Dendritic cell treated with granulocyte-macrophage colony-stimulating factor and Interleukin-4, amounts not matched to agents 40 ng/mL and 50 ng/mL, for 4 days (primary cell): Measurements from ENCODE around the gene CYP46A1.
"Not testable (repeated sequence)": the region's sequence is repeated elsewhere in the genome, so short reads cannot be mapped to it uniquely, and the experiment has no call there.

ENCODE experiments used
- H3K27ac Mint-ChIP-seq: one replicate; pipeline ENCODE4 v1.8.0; 2022; ENCODE audit warnings: mild to moderate bottlenecking, mixed read lengths
- H3K27me3 Mint-ChIP-seq: one replicate; pipeline ENCODE4 v1.8.0; 2022; ENCODE audit warnings: mild to moderate bottlenecking, mixed read lengths
- H3K36me3 Mint-ChIP-seq: one replicate; pipeline ENCODE4 v1.8.0; 2022; ENCODE audit warnings: low read depth, mixed read lengths
- H3K4me1 Mint-ChIP-seq: one replicate; pipeline ENCODE4 v1.8.0; 2022; ENCODE audit warnings: low read depth, mixed read lengths
- H3K4me3 Mint-ChIP-seq: one replicate; pipeline ENCODE4 v1.8.0; 2022; ENCODE audit warnings: mild to moderate bottlenecking, moderate library complexity, mixed read lengths
- H3K9me3 Mint-ChIP-seq: one replicate; pipeline ENCODE4 v1.8.0; 2022; ENCODE audit warnings: mixed read lengths
- intact Hi-C: fragments of 100-400 bp; cut with micrococcal nuclease; formaldehyde crosslinking; loops from one replicate; pipeline ENCODE4 v1.15.0; 2022

CYP46A1 gene

GRCh38 chr14:99683619-99684409, at the start of gene CYP46A1:
TSS of gene CYP46A1 (plus strand) at chr14:99684298. CDS start at chr14:99684418, 120 bp downstream.
- Mint-ChIP-seq H3K27me3 (peaks cover 63% of the 10 kb centered on the region), H3K4me1 (peaks cover 18% of the 10 kb centered on the region), H3K4me3 (peak within 1 kb of the TSS; percentile 89), H3K36me3 (no peaks in the 10 kb centered on the region), H3K27ac (peak within 1 kb of the TSS; percentile 83), H3K9me3 (peaks cover 7% of the 10 kb centered on the region)
- intact Hi-C loops, result loop anchor here (2.0 kb wide), 1 partner anchor 203 kb away; the partner anchor contains the start of genes CCNK and SETD3

- H3K4me1 Mint-ChIP-seq, result no peaks in the 10 kb centered on the region
- no peak overlapping the region for H3K27ac Mint-ChIP-seq
- H3K36me3 Mint-ChIP-seq, result no peaks in the 10 kb centered on the region
- no peaks in the 10 kb centered on the region for H3K9me3 Mint-ChIP-seq
- H3K27me3 Mint-ChIP-seq, result peaks cover 2% of the 10 kb centered on the region
- intact Hi-C loops, result no loop called here
- no peak overlapping the region for H3K4me3 Mint-ChIP-seq
These were observed 49.7 kb upstream of the CYP46A1 start for GRCh38 chr14:99634443-99634842.

GRCh38 chr14:99635116-99635515, 49.0 kb upstream of the CYP46A1 start:
- H3K9me3 Mint-ChIP-seq, result no peaks in the 10 kb centered on the region
- no peaks in the 10 kb centered on the region for H3K36me3 Mint-ChIP-seq
- no peak overlapping the region for H3K4me3 Mint-ChIP-seq
- peaks cover 2% of the 10 kb centered on the region for H3K27me3 Mint-ChIP-seq
- no peaks in the 10 kb centered on the region for H3K4me1 Mint-ChIP-seq
- no peak overlapping the region for H3K27ac Mint-ChIP-seq
- intact Hi-C loops, result no loop called here

- H3K27ac Mint-ChIP-seq, result no peak overlapping the region
- no peaks in the 10 kb centered on the region for H3K9me3 Mint-ChIP-seq
- no peaks in the 10 kb centered on the region for H3K4me1 Mint-ChIP-seq
These were observed 47.6 kb upstream of the CYP46A1 start for GRCh38 chr14:99636487-99636886.

GRCh38 chr14:99637624-99638023, 46.5 kb upstream of the CYP46A1 start:
- Mint-ChIP-seq H3K4me1 (no peaks in the 10 kb centered on the region), H3K9me3 (no peaks in the 10 kb centered on the region), H3K27ac (no peak overlapping the region), H3K36me3 (no peaks in the 10 kb centered on the region), H3K4me3 (no peak overlapping the region), H3K27me3 (peaks cover 4% of the 10 kb centered on the region)
- intact Hi-C loops, result no loop called here

More at GRCh38 chr14:99636487-99636886, 47.6 kb upstream of the CYP46A1 start:
- intact Hi-C loops, result no loop called here
- no peaks in the 10 kb centered on the region for H3K36me3 Mint-ChIP-seq
- H3K4me3 Mint-ChIP-seq, result no peak overlapping the region
- H3K27me3 Mint-ChIP-seq, result peaks cover 4% of the 10 kb centered on the region

GRCh38 chr14:99642771-99643170, 41.3 kb upstream of the CYP46A1 start:
- H3K27ac Mint-ChIP-seq, result not testable (repeated sequence)

GRCh38 chr14:99643343-99643742, 40.8 kb upstream of the CYP46A1 start:
- Mint-ChIP-seq H3K4me3 (no peak overlapping the region), H3K27me3 (peaks cover 50% of the 10 kb centered on the region), H3K36me3 (no peaks in the 10 kb centered on the region), H3K4me1 (no peaks in the 10 kb centered on the region), H3K27ac (no peak overlapping the region), H3K9me3 (no peaks in the 10 kb centered on the region)
- intact Hi-C loops, result no loop called here

More at GRCh38 chr14:99642771-99643170, 41.3 kb upstream of the CYP46A1 start:
- H3K9me3 Mint-ChIP-seq, H3K36me3 Mint-ChIP-seq, H3K4me3 Mint-ChIP-seq, H3K4me1 Mint-ChIP-seq, intact Hi-C loops: not testable (repeated sequence)
- H3K27me3 Mint-ChIP-seq, result peaks cover 48% of the 10 kb centered on the region

GRCh38 chr14:99644035-99644587, 40.0 kb upstream of the CYP46A1 start:
- Mint-ChIP-seq H3K4me3 (no peak overlapping the region), H3K4me1 (no peaks in the 10 kb centered on the region), H3K36me3 (no peaks in the 10 kb centered on the region), H3K27ac (no peak overlapping the region), H3K9me3 (no peaks in the 10 kb centered on the region), H3K27me3 (peaks cover 52% of the 10 kb centered on the region)
- intact Hi-C loops, result no loop called here

GRCh38 chr14:99644723-99645544, 39.2 kb upstream of the CYP46A1 start, which contains the start of gene HHIPL1:
TSS of gene HHIPL1 (plus strand) at chr14:99645129. CDS start at chr14:99645208, 79 bp downstream.
- Mint-ChIP-seq H3K27me3 (peaks cover 52% of the 10 kb centered on the region), H3K36me3 (no peaks in the 10 kb centered on the region), H3K4me3 (no peak within 1 kb of the TSS), H3K27ac (no peak within 1 kb of the TSS), H3K4me1 (no peaks in the 10 kb centered on the region), H3K9me3 (no peaks in the 10 kb centered on the region)
- intact Hi-C loops, result no loop called here

- no peak overlapping the region for H3K4me3 Mint-ChIP-seq
- peaks cover 52% of the 10 kb centered on the region for H3K27me3 Mint-ChIP-seq
- no peaks in the 10 kb centered on the region for H3K9me3 Mint-ChIP-seq
These were observed 38.3 kb upstream of the CYP46A1 start for GRCh38 chr14:99645545-99646505.

GRCh38 chr14:99647411-99647810, 36.7 kb upstream of the CYP46A1 start:
- H3K27me3 Mint-ChIP-seq, result peaks cover 49% of the 10 kb centered on the region
- intact Hi-C loops, result no loop called here
- H3K9me3 Mint-ChIP-seq, result no peaks in the 10 kb centered on the region
- no peaks in the 10 kb centered on the region for H3K36me3 Mint-ChIP-seq
- no peak overlapping the region for H3K27ac Mint-ChIP-seq
- no peaks in the 10 kb centered on the region for H3K4me1 Mint-ChIP-seq
- no peak overlapping the region for H3K4me3 Mint-ChIP-seq

More at GRCh38 chr14:99645545-99646505, 38.3 kb upstream of the CYP46A1 start:
- intact Hi-C loops, result no loop called here
- Mint-ChIP-seq H3K36me3 (no peaks in the 10 kb centered on the region), H3K27ac (no peak overlapping the region), H3K4me1 (no peaks in the 10 kb centered on the region)

- Mint-ChIP-seq H3K27me3 (peaks cover 45% of the 10 kb centered on the region), H3K27ac (no peak overlapping the region), H3K4me3 (no peak overlapping the region), H3K36me3 (no peaks in the 10 kb centered on the region), H3K4me1 (no peaks in the 10 kb centered on the region), H3K9me3 (no peaks in the 10 kb centered on the region)
- intact Hi-C loops, result no loop called here
These were observed 35.9 kb upstream of the CYP46A1 start for GRCh38 chr14:99648027-99648784.
